ENCODE data around the gene KRTAP5-1. TPM values are rescaled to one million over a fixed set of nuclear protein-coding genes. Genes with fewer than 3 reads are reported as not detected.

KRTAP5-1 gene
- total and polyA plus RNA-seq, 8 donors: 0.50 TPM; not detected in 7

- WGBS, 5 donors: 30 to 40% (median 32%) methylated on average over 22 to 29 of the region's 29 CpGs
- intact Hi-C loops (cut with DNase I; ENCODE audit: low total_unique reads): no loop called here
- H3K9me3 ChIP-seq: no peaks in the 10 kb centered on the region
These were observed 26.9 kb downstream of the KRTAP5-1 start for GRCh38 chr11:1557904-1558774.

GRCh38 chr11:1557051-1557884 lies 27.8 kb downstream of the KRTAP5-1 start:
- H3K27ac ChIP-seq: peak overlapping the region; percentile 2 to 94 (median 88)
- no peaks in the 10 kb centered on the region for H3K9me3 ChIP-seq
- no peak overlapping the region for H3K4me3 ChIP-seq
- peaks cover 0 to 36% (median 0%) of the 10 kb centered on the region in 3 donors for H3K27me3 ChIP-seq
- DNase-seq: peak in 1 of 2 donors; percentile 8
- H3K4me1 ChIP-seq: peaks cover 30 to 64% (median 44%) of the 10 kb centered on the region in 4 donors
- 86 to 94% (median 88%) methylated on average over 33 to 74 of the region's 74 CpGs for WGBS, 5 donors
- TF ChIP-seq POLR2AphosphoS5 (IDR thresholded peaks at IDR 0.05) (no peak), POLR2A (IDR thresholded peaks at IDR 0.05) (no peak), EP300 (IDR thresholded peaks at IDR 0.05) (no peak), CTCF (IDR thresholded peaks at IDR 0.05) (no peak)
- peaks cover 0 to 30% (median 12%) of the 10 kb centered on the region in 4 donors for H3K36me3 ChIP-seq
- intact Hi-C loops (cut with DNase I; ENCODE audit: low total_unique reads): no loop called here

More at GRCh38 chr11:1557904-1558774, 26.9 kb downstream of the KRTAP5-1 start:
- H3K36me3 ChIP-seq: peaks cover under 1 to 39% (median 17%) of the 10 kb centered on the region in 4 donors
- peak overlapping the region in 1 of 4 donors; percentile 5 for H3K4me3 ChIP-seq
- peak overlapping the region; percentile 87 to 94 (median 89) for H3K27ac ChIP-seq
- peaks cover 0 to 28% (median 0%) of the 10 kb centered on the region in 3 donors for H3K27me3 ChIP-seq
- H3K4me1 ChIP-seq: peaks cover 30 to 64% (median 44%) of the 10 kb centered on the region in 4 donors
- TF ChIP-seq EP300 (IDR thresholded peaks at IDR 0.05) (no peak), POLR2AphosphoS5 (IDR thresholded peaks at IDR 0.05) (peak in 1 of 3 donors; percentile 8)
- peak; percentile 52 to 82 for DNase-seq

GRCh38 chr11:1556278-1556902 lies 28.7 kb downstream of the KRTAP5-1 start:
- Histone ChIP-seq H3K27me3 (peaks cover 0 to 40% (median 0%) of the 10 kb centered on the region in 3 donors), H3K9me3 (no peaks in the 10 kb centered on the region), H3K27ac (peak overlapping the region in 1 of 5 donors; percentile 49), H3K36me3 (peaks cover 0 to 22% (median 9%) of the 10 kb centered on the region in 4 donors), H3K4me3 (no peak overlapping the region), H3K4me1 (peaks cover 30 to 64% (median 44%) of the 10 kb centered on the region in 4 donors)
- intact Hi-C loops (cut with DNase I; ENCODE audit: low total_unique reads): no loop called here
- TF ChIP-seq POLR2A (IDR thresholded peaks at IDR 0.05) (no peak), CTCF (IDR thresholded peaks at IDR 0.05) (no peak), EP300 (IDR thresholded peaks at IDR 0.05) (no peak), POLR2AphosphoS5 (IDR thresholded peaks at IDR 0.05) (no peak)
- 67 to 78% (median 76%) methylated on average over 21 to 63 of the region's 63 CpGs for WGBS, 5 donors
- peak in 1 of 2 donors; percentile 20 for DNase-seq

GRCh38 chr11:1555713-1556153 lies 29.4 kb downstream of the KRTAP5-1 start:
- Histone ChIP-seq H3K27ac (peak overlapping the region in 1 of 5 donors; percentile 49), H3K27me3 (peaks cover 0 to 40% (median 0%) of the 10 kb centered on the region in 3 donors), H3K36me3 (peaks cover 0 to 15% (median 9%) of the 10 kb centered on the region in 4 donors), H3K9me3 (no peaks in the 10 kb centered on the region), H3K4me3 (no peak overlapping the region), H3K4me1 (peaks cover 30 to 64% (median 44%) of the 10 kb centered on the region in 4 donors)
- DNase-seq: no peak
- TF ChIP-seq CTCF (IDR thresholded peaks at IDR 0.05): no peak
- no peak for TF ChIP-seq EP300 (IDR thresholded peaks at IDR 0.05)
- TF ChIP-seq POLR2AphosphoS5 (IDR thresholded peaks at IDR 0.05): no peak
- TF ChIP-seq POLR2A (IDR thresholded peaks at IDR 0.05): no peak
- intact Hi-C loops (cut with DNase I; ENCODE audit: low total_unique reads): no loop called here
- 82 to 91% (median 89%) methylated on average over 5 to 9 of the region's 9 CpGs for WGBS, 5 donors

All from stomach (tissue), 9 donors.